HCT116 (cell line): ENCODE data around the gene GALK1. TPM values are rescaled to one million over a fixed set of nuclear protein-coding genes. Genes with fewer than 3 reads are reported as not detected.

Experiments
- ATAC-seq: fragments of 200-7000 bp; cut with Tn5 transposase; 2 replicates; pipeline ENCODE4 v1.9.1; 2020; ENCODE audit warnings: mild to moderate bottlenecking, moderate library complexity
- BruUV-seq: library from RNA; stranded (reverse); fragments of 400-500 nt; replicated peaks from 2 replicates; lab custom pipeline; 2021; lab: Mats Ljungman, UMichigan
- CTCF ChIA-PET: fragments of 300-600 bp; sonication (Branson Sonifier 250); formaldehyde crosslinking; loops from one replicate; lab custom pipeline; 2021; ENCODE audit warnings: antibody characterized with exemption; lab: Charles Lee
- POLR2A ChIA-PET: fragments of 300-600, 350-600 bp; sonication (Branson Sonifier 250); formaldehyde crosslinking; loops from one replicate; lab custom pipeline; 2021; ENCODE audit warnings: antibody characterized with exemption; lab: Charles Lee
- RAD21 ChIA-PET, 2 experiments: fragments of 300-600 bp; sonication (Branson Sonifier 250); formaldehyde crosslinking; loops; one replicate each; lab custom pipeline; 2023; ENCODE audit warnings: low total read pairs in 2 of 2; ENCODE audit not compliant: uncharacterized antibody in 2 of 2, unreplicated experiment in 2 of 2, low non-redundant PET in 1 of 2; lab: Charles Lee
- DNase-seq: peaks from one replicate; pipeline ENCODE4 v3.0.0-alpha.2; 2010; ENCODE audit warnings: low read depth, low spot score
- H2AFZ ChIP-seq: fragments of 200-600 bp; shearing (Covaris generic), sonication (generic); 2 replicates; pipeline ENCODE4 v1.6.1; 2017; ENCODE audit warnings: low read depth, mixed run types, mixed read lengths, antibody characterized with exemption, low read length; ENCODE audit not compliant: poor library complexity, severe bottlenecking
- H3K27ac ChIP-seq: 2 replicates; pipeline ENCODE4 v1.5.1; 2012; ENCODE audit warnings: low read depth, low read length
- H3K27me3 ChIP-seq: fragments of 200-600 bp; sonication (generic); 2 replicates; pipeline ENCODE4 v1.6.1; 2016; ENCODE audit warnings: mixed run types, low read length, mixed read lengths; ENCODE audit not compliant: insufficient read depth
- H3K36me3 ChIP-seq, 2 experiments: fragments of 200-500 bp in 1 of 2; fragments of 200-600 bp in 1 of 2; sonication (Bioruptor generic) in 1 of 2; sonication (generic) in 1 of 2; 2 replicates each; pipeline versions ENCODE4 v1.5.1 to v1.6.1; 2014 to 2016; ENCODE audit warnings: low read length in 2 of 2, inconsistent platforms in 1 of 2, mixed read lengths in 1 of 2, mixed run types in 1 of 2; ENCODE audit not compliant: insufficient read depth in 2 of 2, control insufficient read depth in 1 of 2
- H3K4me1 ChIP-seq, 2 experiments: fragments of 200-600 bp in 1 of 2; sonication (generic) in 1 of 2; 2 replicates each; pipeline versions ENCODE4 v1.5.1 to v1.6.1; 2012 to 2017; ENCODE audit warnings: low read length in 2 of 2, inconsistent platforms in 1 of 2, mild to moderate bottlenecking in 1 of 2, mixed read lengths in 1 of 2, mixed run types in 1 of 2, moderate library complexity in 1 of 2; ENCODE audit not compliant: insufficient read depth in 2 of 2, control insufficient read depth in 1 of 2
- H3K4me2 ChIP-seq: fragments of 200-600 bp; sonication (generic); 2 replicates; pipeline ENCODE4 v1.6.1; 2017; ENCODE audit warnings: mixed run types, low read length, mixed read lengths
- H3K4me3 ChIP-seq, 2 experiments: fragments of 200-600 bp in 1 of 2; sonication (generic) in 1 of 2; replicated peaks in 1 of 2; 2 replicates each; pipeline ENCODE4 v1.5.1; 2011 to 2016; ENCODE audit warnings: low read length in 2 of 2, control low read depth in 1 of 2, low read depth in 1 of 2, mild to moderate bottlenecking in 1 of 2, mixed read lengths in 1 of 2, mixed run types in 1 of 2
- H3K79me2 ChIP-seq: fragments of 200-600 bp; sonication (generic); 2 replicates; pipeline ENCODE4 v1.6.1; 2017; ENCODE audit warnings: mild to moderate bottlenecking, mixed run types, low read length, moderate library complexity, mixed read lengths; ENCODE audit not compliant: insufficient read depth
- H3K9ac ChIP-seq: fragments of 200-600 bp; sonication (generic); 2 replicates; pipeline ENCODE4 v1.6.1; 2016; ENCODE audit warnings: low read length, mixed read lengths
- H3K9me2 ChIP-seq: fragments of 200-600 bp; sonication (generic), shearing (Covaris generic); 2 replicates; pipeline ENCODE4 v1.6.1; 2017; ENCODE audit warnings: mixed run types, mild to moderate bottlenecking, moderate library complexity; ENCODE audit not compliant: insufficient read depth
- H3K9me3 ChIP-seq, 2 experiments: fragments of 200-500 bp in 1 of 2; fragments of 200-600 bp in 1 of 2; sonication (Bioruptor generic) in 1 of 2; sonication (generic) in 1 of 2; 2 replicates each; pipeline ENCODE4 v1.6.1; 2014 to 2017; ENCODE audit warnings: low read length in 2 of 2, mixed read lengths in 2 of 2, inconsistent platforms in 1 of 2, low read depth in 1 of 2, mild to moderate bottlenecking in 1 of 2, mixed run types in 1 of 2, moderate library complexity in 1 of 2; ENCODE audit not compliant: control insufficient read depth in 1 of 2, insufficient read depth in 1 of 2
- H4K20me1 ChIP-seq: fragments of 200-600 bp; sonication (generic), shearing (Covaris generic); 2 replicates; pipeline ENCODE4 v1.6.1; 2017; ENCODE audit warnings: mixed run types, mild to moderate bottlenecking, moderate library complexity; ENCODE audit not compliant: insufficient read depth
- CEBPB ChIP-seq: IDR thresholded peaks from 2 replicates; pipeline ENCODE4 v1.6.1; 2012; ENCODE audit warnings: low read depth
- POLR2AphosphoS5 ChIP-seq: IDR thresholded peaks from 2 replicates; pipeline ENCODE4 v1.6.1; 2011; ENCODE audit warnings: mild to moderate bottlenecking, low read depth, low read length, moderate library complexity
- SRF ChIP-seq: IDR thresholded peaks from 2 replicates; pipeline ENCODE4 v1.6.1; 2012; ENCODE audit warnings: low read depth
- intact Hi-C: fragments of 100-400 bp; cut with micrococcal nuclease; formaldehyde crosslinking; loops from 2 replicates; pipeline ENCODE4 v1.10.0; 2022
- total RNA-seq: library from RNA; stranded (reverse); gene quantifications from one replicate; pipeline ENCODE4 v1.2.1, GENCODE V29; 2021; ENCODE audit not compliant: unreplicated experiment
- TF ChIP-seq, protein P1 (sequence below): IDR thresholded peaks from 2 replicates; pipeline ENCODE4 v1.6.1; 2012; ENCODE audit warnings: low read depth
- TF ChIP-seq, protein P2 (sequence below), 3 experiments: fragments of 200-600 bp in 1 of 3; sonication (generic) in 1 of 3; IDR thresholded peaks in 2 of 3; conservative IDR thresholded peaks in 1 of 3; 2 replicates each; pipeline ENCODE4 v1.5.1; 2012 to 2017; ENCODE audit warnings: low read depth in 2 of 3, low read length in 2 of 3, antibody characterized with exemption in 1 of 3, borderline replicate concordance in 1 of 3, control low read depth in 1 of 3, mild to moderate bottlenecking in 1 of 3, mixed read lengths in 1 of 3, mixed run types in 1 of 3, moderate library complexity in 1 of 3; ENCODE audit not compliant: insufficient read depth in 1 of 3

GALK1 gene
- total RNA-seq, 1 experiment from 2014 or later = 57.8 TPM

DNA sequence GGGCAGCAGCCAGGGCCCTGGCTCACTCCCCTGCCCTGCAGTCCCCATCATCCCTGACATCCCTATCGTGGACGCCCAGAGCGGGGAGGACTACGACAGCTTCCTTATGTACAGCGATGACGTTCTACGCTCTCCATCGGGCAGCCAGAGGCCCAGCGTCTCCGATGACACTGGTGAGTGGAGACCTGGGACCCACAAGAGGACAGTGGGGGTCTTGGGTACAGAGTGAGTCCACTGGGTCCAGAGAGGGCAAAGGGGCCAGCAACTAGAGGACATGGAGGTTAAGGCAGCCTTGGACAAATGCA, 12.6 kb downstream of the GALK1 start:
- Histone ChIP-seq H3K9ac (no peak overlapping the region), H3K9me2 (no peaks in the 10 kb centered on the region), H3K4me3 (no peak overlapping the region), H3K9me3 (no peaks in the 10 kb centered on the region), H3K27me3 (no peaks in the 10 kb centered on the region), H3K4me2 (no peak overlapping the region), H3K36me3 (peaks cover 35 to 85% of the 10 kb centered on the region in 2 experiments), H2AFZ (no peak overlapping the region), H3K4me1 (peaks cover 0 to 3% of the 10 kb centered on the region in 2 experiments; a peak in 1 of 4 replicates), H4K20me1 (no peaks in the 10 kb centered on the region; the same call in 1 of the 2 replicates), H3K27ac (no peak overlapping the region), H3K79me2 (no peaks in the 10 kb centered on the region; the same call in 1 of the 2 replicates)
- CTCF ChIA-PET = interaction anchor here (1.5 to 1.8 kb wide), 2 partner anchors 14 to 73 kb away, joined by 3 to 4 read pairs; no protein-coding TSS in a partner anchor
- TF ChIP-seq, protein P1, sequence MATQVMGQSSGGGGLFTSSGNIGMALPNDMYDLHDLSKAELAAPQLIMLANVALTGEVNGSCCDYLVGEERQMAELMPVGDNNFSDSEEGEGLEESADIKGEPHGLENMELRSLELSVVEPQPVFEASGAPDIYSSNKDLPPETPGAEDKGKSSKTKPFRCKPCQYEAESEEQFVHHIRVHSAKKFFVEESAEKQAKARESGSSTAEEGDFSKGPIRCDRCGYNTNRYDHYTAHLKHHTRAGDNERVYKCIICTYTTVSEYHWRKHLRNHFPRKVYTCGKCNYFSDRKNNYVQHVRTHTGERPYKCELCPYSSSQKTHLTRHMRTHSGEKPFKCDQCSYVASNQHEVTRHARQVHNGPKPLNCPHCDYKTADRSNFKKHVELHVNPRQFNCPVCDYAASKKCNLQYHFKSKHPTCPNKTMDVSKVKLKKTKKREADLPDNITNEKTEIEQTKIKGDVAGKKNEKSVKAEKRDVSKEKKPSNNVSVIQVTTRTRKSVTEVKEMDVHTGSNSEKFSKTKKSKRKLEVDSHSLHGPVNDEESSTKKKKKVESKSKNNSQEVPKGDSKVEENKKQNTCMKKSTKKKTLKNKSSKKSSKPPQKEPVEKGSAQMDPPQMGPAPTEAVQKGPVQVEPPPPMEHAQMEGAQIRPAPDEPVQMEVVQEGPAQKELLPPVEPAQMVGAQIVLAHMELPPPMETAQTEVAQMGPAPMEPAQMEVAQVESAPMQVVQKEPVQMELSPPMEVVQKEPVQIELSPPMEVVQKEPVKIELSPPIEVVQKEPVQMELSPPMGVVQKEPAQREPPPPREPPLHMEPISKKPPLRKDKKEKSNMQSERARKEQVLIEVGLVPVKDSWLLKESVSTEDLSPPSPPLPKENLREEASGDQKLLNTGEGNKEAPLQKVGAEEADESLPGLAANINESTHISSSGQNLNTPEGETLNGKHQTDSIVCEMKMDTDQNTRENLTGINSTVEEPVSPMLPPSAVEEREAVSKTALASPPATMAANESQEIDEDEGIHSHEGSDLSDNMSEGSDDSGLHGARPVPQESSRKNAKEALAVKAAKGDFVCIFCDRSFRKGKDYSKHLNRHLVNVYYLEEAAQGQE = no peak
- TF ChIP-seq CEBPB (no peak), POLR2AphosphoS5 (peak; percentile 14; the same call in 1 of the 2 replicates), SRF (no peak)
- TF ChIP-seq, protein P2, sequence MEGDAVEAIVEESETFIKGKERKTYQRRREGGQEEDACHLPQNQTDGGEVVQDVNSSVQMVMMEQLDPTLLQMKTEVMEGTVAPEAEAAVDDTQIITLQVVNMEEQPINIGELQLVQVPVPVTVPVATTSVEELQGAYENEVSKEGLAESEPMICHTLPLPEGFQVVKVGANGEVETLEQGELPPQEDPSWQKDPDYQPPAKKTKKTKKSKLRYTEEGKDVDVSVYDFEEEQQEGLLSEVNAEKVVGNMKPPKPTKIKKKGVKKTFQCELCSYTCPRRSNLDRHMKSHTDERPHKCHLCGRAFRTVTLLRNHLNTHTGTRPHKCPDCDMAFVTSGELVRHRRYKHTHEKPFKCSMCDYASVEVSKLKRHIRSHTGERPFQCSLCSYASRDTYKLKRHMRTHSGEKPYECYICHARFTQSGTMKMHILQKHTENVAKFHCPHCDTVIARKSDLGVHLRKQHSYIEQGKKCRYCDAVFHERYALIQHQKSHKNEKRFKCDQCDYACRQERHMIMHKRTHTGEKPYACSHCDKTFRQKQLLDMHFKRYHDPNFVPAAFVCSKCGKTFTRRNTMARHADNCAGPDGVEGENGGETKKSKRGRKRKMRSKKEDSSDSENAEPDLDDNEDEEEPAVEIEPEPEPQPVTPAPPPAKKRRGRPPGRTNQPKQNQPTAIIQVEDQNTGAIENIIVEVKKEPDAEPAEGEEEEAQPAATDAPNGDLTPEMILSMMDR (IDR thresholded peaks at IDR 0.05 in 2 of 3, conservative IDR thresholded peaks at IDR 0.05 in 1 of 3; ENCODE audit: borderline replicate concordance in 1 of 3, insufficient read depth in 1 of 3, low read depth in 2 of 3, low read length in 2 of 3) = no peak
- DNase-seq = no peak
- POLR2A ChIA-PET = no interaction called here
- intact Hi-C loops = loop anchor here (10.0 kb wide), 1 partner anchor 328 kb away; no protein-coding TSS in a partner anchor
- RAD21 ChIA-PET = no interaction called here
- no peak for ATAC-seq
- BruUV-seq = no TSS peak
